GM19468 (cell line): ENCODE data around the gene C11orf91.
"Not testable (repeated sequence)": the region's sequence is repeated elsewhere in the genome, so short reads cannot be mapped to it uniquely, and the experiment has no call there.

Source experiments
- ATAC-seq: cut with Tn5 transposase; IDR thresholded peaks from one replicate; pipeline ENCODE4 v1.9.1; 2021; ENCODE audit warnings: mild to moderate bottlenecking, moderate library complexity, moderate number of reproducible peaks; ENCODE audit not compliant: unreplicated experiment; ENCODE audit errors: extremely low read depth

The C11orf91 gene

GRCh38 chr11:33698921-33699320 is 1.7 kb downstream of the C11orf91 start:
- ATAC-seq, result no peak

DNA sequence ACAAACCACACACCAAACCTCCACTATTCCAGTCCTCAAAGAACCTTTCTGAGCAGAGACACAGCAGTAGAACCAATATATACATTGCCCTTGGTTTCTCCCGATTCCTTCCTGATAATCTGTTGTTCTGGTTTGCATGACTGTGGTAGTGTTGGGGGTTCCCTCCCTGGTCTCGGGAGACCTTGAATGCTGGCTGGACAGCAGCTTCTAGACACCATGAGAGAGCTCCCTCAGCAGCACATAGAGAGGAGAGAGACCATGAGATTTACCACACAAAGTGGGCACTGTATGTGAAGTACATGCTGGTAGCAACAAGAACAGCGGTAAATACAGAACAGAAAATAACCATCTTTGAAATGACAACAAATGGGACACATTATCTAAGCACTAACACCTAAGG is 2.6 kb downstream of the C11orf91 start:
- no peak for ATAC-seq

DNA sequence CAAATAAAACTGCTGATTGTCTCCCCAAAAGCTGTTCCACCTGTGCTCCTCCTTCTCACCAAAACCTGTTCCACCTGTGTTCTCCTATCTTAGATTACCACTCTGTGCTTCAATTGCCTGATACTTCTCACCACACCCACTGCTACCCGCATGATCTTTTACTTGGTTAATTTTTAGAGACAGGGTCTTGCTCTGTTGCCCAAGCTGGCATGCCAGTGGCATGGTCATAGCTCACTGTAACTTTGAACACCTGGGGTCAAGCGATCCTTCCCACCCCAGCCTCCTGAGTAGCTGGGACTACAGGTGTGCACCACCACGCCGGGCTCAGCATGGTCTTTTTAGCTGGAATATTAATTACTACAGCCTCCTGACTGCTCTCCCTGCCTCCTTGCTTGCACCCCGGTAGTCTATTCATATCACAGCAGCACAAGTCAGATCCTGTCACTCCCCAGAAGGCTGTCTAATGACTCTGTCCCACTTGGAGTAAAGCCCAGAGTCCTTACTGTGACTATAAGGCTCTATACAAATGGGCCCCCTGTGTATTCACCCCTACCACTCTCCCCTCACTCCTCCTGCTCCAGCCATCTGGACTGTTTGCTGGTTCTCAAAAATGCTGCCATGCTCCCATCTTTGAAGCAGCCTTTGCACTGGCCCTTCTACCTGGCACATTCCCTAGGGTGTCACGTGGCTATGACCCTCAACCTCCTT is 3.5 kb downstream of the C11orf91 start:
- ATAC-seq, result no peak

GRCh38 chr11:33696411-33696810 is 4.2 kb downstream of the C11orf91 start:
- ATAC-seq, result no peak

GRCh38 chr11:33695051-33695566 is 5.5 kb downstream of the C11orf91 start:
- ATAC-seq, result no peak

GRCh38 chr11:33694346-33695050 is 6.1 kb downstream of the C11orf91 start:
- ATAC-seq, result no peak

GRCh38 chr11:33692541-33692940 is 8.1 kb downstream of the C11orf91 start:
- ATAC-seq, result no peak

DNA sequence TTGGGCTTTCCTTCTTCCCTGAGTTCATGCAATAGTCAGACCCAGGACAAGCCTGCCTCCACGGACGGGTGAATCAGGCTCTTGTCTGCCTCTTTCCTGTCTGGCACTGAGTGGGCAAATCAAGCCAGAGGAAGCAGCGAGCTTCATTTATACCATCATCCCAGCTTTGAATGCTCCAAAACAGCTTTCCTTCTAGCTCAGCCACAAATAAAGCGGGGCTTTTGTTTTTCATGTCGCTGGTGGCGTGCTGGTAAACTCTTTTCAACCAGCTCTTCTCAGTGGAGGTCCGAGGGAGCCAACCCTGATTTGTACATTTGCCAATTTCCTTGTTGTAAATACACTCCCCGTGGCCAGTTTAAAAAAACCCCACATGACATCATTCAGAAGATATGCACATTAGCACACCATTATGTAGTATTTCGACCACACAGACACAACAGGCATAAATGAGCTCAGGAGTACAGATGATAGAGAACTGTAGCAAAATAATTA is 8.6 kb downstream of the C11orf91 start:
- no peak for ATAC-seq

DNA sequence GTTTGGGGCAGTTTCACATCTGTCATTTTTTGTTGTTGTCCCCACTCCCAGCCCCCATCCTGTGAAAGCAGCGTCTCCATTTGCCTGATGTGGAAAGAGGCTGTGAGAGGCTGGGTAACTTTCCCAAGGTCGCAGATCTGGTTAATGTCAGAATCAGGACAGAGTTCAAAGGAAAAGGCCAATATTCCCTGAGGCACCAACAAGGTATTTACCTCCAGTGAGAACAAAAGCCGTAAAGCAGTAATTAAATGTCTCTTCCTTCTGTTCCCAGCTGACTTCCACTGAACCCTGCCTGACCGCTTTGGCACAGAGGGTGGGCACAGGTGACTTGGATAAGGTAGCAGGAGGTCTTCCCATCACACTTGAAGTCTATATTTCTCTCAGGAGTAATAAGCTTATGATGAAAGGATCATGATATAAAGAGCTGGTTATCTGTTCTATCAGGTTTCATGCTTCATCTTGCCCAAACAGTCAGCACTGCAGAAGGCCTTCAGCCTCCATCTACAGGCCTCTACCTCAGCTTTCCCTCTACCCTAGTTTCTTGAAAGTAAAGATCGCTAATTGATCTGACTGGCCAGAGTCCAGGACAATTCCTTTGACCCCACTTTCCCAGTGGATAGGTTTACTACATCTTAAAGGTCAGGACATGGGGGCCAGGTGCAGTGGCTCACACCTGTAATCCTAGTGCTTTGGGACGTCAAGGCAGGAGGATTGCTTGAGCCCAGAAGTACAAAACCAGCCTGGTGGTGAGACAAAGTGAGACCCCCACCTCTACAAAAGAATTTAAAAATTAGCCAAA is 9.4 kb downstream of the C11orf91 start:
- no peak for ATAC-seq

GRCh38 chr11:33690290-33691065 is 10.1 kb downstream of the C11orf91 start:
- ATAC-seq, result no peak

DNA sequence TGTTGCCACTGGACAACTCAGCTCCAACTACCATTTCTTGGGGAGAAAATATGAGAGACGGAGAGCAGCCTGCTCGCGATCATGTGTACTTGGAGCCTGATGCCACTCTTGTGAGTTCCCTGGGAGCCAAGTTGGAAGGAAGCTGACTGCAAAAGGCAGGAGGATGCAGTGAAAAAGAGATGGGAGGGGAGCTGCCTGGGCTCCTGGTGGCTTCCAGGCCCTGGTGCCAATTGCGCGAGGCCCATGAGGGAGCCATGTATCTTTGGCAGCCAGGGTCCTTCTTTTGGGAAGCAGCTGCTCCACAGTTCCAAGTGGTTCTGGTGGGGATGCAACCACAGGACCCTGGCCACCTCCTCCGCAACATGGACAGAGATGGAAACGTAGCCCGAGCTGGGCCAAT is 11.1 kb downstream of the C11orf91 start:
- no peak for ATAC-seq

GRCh38 chr11:33689085-33689484 is 11.5 kb downstream of the C11orf91 start:
- no peak for ATAC-seq

GRCh38 chr11:33687733-33688479 is 12.7 kb downstream of the C11orf91 start:
- ATAC-seq, result no peak

- ATAC-seq, result no peak
Observed at GRCh38 chr11:33685082-33685481, 15.5 kb downstream of the C11orf91 start.

GRCh38 chr11:33684003-33684706 is 16.5 kb downstream of the C11orf91 start:
- no peak for ATAC-seq

- no peak for ATAC-seq
Observed at GRCh38 chr11:33682446-33682845, 18.2 kb downstream of the C11orf91 start.

DNA sequence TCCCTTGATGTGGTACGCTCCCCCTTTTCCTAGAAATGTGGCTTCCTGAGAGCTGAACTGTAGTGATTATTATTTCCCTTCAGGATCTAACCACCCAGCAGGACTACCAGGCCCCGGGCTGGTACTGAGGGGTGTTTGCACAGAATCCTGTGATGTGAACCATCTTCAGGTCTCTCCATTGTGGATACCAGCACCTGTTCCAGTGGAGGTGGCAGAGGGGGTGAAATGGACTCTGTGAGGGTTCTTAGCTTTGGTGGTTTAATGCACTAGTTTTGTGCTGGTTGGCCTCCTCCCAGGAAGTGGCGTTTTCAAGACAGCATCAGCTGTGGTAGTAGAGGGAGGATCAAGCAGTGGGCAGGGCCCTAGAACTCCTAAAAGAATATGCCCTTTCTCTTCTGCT is 18.6 kb downstream of the C11orf91 start:
- ATAC-seq, result no peak

DNA sequence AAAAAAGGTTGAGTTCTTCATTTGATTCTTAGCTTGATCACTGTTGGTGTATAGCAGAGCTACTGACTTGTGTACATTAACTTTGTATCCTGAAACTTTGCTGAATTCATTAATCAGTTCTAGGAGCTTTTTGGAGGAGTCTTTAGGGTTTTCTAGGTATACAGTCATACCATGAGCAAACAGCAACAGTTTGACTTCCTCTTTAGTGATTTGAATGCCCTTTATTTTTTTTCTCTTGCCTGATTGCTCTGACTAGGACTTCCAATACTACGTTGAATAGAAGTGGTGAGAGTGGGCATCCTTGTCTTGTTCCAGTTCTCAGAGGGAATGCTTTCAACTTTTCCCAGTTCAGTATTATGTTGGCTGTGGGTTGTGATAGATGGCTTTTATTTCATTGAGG is 22.0 kb downstream of the C11orf91 start:
- not testable (repeated sequence) for ATAC-seq
